HG02571 (cell line): ENCODE data around the gene OR4M1.
"Not testable (repeated sequence)": the region's sequence is repeated elsewhere in the genome, so short reads cannot be mapped to it uniquely, and the experiment has no call there.

ENCODE experiments used
- ATAC-seq: cut with Tn5 transposase; IDR thresholded peaks from one replicate; pipeline ENCODE4 v1.9.1; 2021; ENCODE audit warnings: mild to moderate bottlenecking, moderate library complexity; ENCODE audit not compliant: unreplicated experiment

Gene OR4M1

GRCh38 chr14:19821016-19821415 is 47.7 kb downstream of the OR4M1 start:
- ATAC-seq, result not testable (repeated sequence)

GRCh38 chr14:19823178-19823577 is 49.9 kb downstream of the OR4M1 start:
- ATAC-seq, result no peak

- ATAC-seq, result no peak
These were observed 50.5 kb downstream of the OR4M1 start for GRCh38 chr14:19823765-19824164.

GRCh38 chr14:19827626-19828244 is 54.4 kb downstream of the OR4M1 start:
- ATAC-seq, result not testable (repeated sequence)

GRCh38 chr14:19828314-19828713 is 55.0 kb downstream of the OR4M1 start:
- ATAC-seq, result no peak
